Mesenchymal stem cell (in vitro differentiated cells and primary cell): ENCODE measurements around the gene SPEM1.

ENCODE experiments used
- DNase-seq: peaks from one replicate; pipeline ENCODE4 v3.0.0-alpha.2; 2013
- H2AFZ ChIP-seq: one replicate; pipeline ENCODE4 v1.6.1; 2013; ENCODE audit warnings: low read depth, mild to moderate bottlenecking, control low read depth, inconsistent platforms, low read length, moderate library complexity
- H2AK5ac ChIP-seq: 2 replicates; pipeline ENCODE4 v1.6.1; 2013; ENCODE audit warnings: low read length, moderate library complexity, mild to moderate bottlenecking, inconsistent platforms; ENCODE audit not compliant: severe bottlenecking
- H2BK120ac ChIP-seq: one replicate; pipeline ENCODE4 v1.6.1; 2013; ENCODE audit warnings: low read depth, mild to moderate bottlenecking, inconsistent platforms, low read length, moderate library complexity
- H2BK12ac ChIP-seq, 2 experiments: one replicate each; pipeline ENCODE4 v1.6.1; 2013; ENCODE audit warnings: inconsistent platforms in 2 of 2, low read length in 2 of 2, mild to moderate bottlenecking in 2 of 2, moderate library complexity in 2 of 2, control low read depth in 1 of 2
- H2BK15ac ChIP-seq: one replicate; pipeline ENCODE4 v1.6.1; 2013; ENCODE audit warnings: mild to moderate bottlenecking, low read depth, inconsistent platforms; ENCODE audit not compliant: poor library complexity, severe bottlenecking
- H2BK5ac ChIP-seq: 2 replicates; pipeline ENCODE4 v1.6.1; 2013; ENCODE audit warnings: low read depth, mild to moderate bottlenecking, low read length, control low read depth, inconsistent platforms; ENCODE audit not compliant: poor library complexity, severe bottlenecking
- H3K14ac ChIP-seq, 2 experiments: one replicate each; pipeline ENCODE4 v1.6.1; 2013; ENCODE audit warnings: inconsistent platforms in 2 of 2, low read length in 2 of 2, control low read depth in 1 of 2, mild to moderate bottlenecking in 1 of 2, moderate library complexity in 1 of 2
- H3K18ac ChIP-seq, 2 experiments: one replicate each; pipeline ENCODE4 v1.6.1; 2013; ENCODE audit warnings: inconsistent platforms in 2 of 2, low read length in 2 of 2, control low read depth in 1 of 2, low read depth in 1 of 2, mild to moderate bottlenecking in 1 of 2
- H3K23ac ChIP-seq, 2 experiments: one replicate each; pipeline ENCODE4 v1.6.1; 2013; ENCODE audit warnings: inconsistent platforms in 2 of 2, low read length in 2 of 2, mild to moderate bottlenecking in 2 of 2, moderate library complexity in 2 of 2, control low read depth in 1 of 2
- H3K27ac ChIP-seq: 2 replicates; pipeline ENCODE4 v1.5.1; 2013; ENCODE audit warnings: mild to moderate bottlenecking, moderate library complexity, low read length, control low read depth, inconsistent platforms; ENCODE audit not compliant: poor library complexity, severe bottlenecking
- H3K27me3 ChIP-seq, 2 experiments: 2 replicates each; pipeline versions ENCODE4 v1.6.1 to v1.7.0; 2013; ENCODE audit warnings: low read length in 2 of 2, mild to moderate bottlenecking in 2 of 2, moderate library complexity in 2 of 2, control low read depth in 1 of 2, inconsistent platforms in 1 of 2; ENCODE audit not compliant: control insufficient read depth in 1 of 2, insufficient read depth in 1 of 2
- H3K36me3 ChIP-seq, 2 experiments: 2 replicates each; pipeline versions ENCODE4 v1.6.1 to v1.7.0; 2013; ENCODE audit warnings: low read length in 2 of 2, control low read depth in 1 of 2, inconsistent platforms in 1 of 2, low read depth in 1 of 2, mild to moderate bottlenecking in 1 of 2; ENCODE audit not compliant: insufficient read depth in 2 of 2, control insufficient read depth in 1 of 2
- H3K4ac ChIP-seq, 2 experiments: one replicate each; pipeline ENCODE4 v1.6.1; 2013; ENCODE audit warnings: inconsistent platforms in 2 of 2, low read length in 2 of 2, mild to moderate bottlenecking in 2 of 2, moderate library complexity in 2 of 2, control low read depth in 1 of 2, low read depth in 1 of 2
- H3K4me1 ChIP-seq: 2 replicates; pipeline ENCODE4 v1.6.1; 2013; ENCODE audit warnings: low read depth, low read length, control low read depth; ENCODE audit not compliant: control insufficient read depth, insufficient read depth
- H3K4me2 ChIP-seq: 2 replicates; pipeline ENCODE4 v1.6.1; 2013; ENCODE audit warnings: low read length, mild to moderate bottlenecking, inconsistent platforms; ENCODE audit not compliant: poor library complexity, severe bottlenecking
- H3K4me3 ChIP-seq, 2 experiments: 2 replicates each; pipeline versions ENCODE4 v1.5.1 to v1.7.0; 2013; ENCODE audit warnings: low read length in 2 of 2, mild to moderate bottlenecking in 2 of 2, control low read depth in 1 of 2, low read depth in 1 of 2; ENCODE audit not compliant: insufficient read depth in 1 of 2
- H3K79me1 ChIP-seq: replicated peaks from 2 replicates; pipeline ENCODE4 v1.6.1; 2013; ENCODE audit warnings: mild to moderate bottlenecking, control low read depth, low read length, inconsistent platforms; ENCODE audit not compliant: poor library complexity, severe bottlenecking
- H3K9ac ChIP-seq: 2 replicates; pipeline ENCODE4 v1.7.0; 2013; ENCODE audit warnings: mild to moderate bottlenecking, low read length, moderate library complexity
- H3K9me3 ChIP-seq: 2 replicates; pipeline ENCODE4 v1.7.0; 2013; ENCODE audit warnings: mild to moderate bottlenecking, low read length; ENCODE audit not compliant: control insufficient read depth
- H4K8ac ChIP-seq: one replicate; pipeline ENCODE4 v1.6.1; 2013; ENCODE audit warnings: inconsistent platforms, mild to moderate bottlenecking, low read length, moderate library complexity
- H4K91ac ChIP-seq: one replicate; pipeline ENCODE4 v1.6.1; 2013; ENCODE audit warnings: mild to moderate bottlenecking, low read length, inconsistent platforms
- WGBS: methylation state at CpG from one replicate; pipeline ENCODE4 v1.1.7; 2013; ENCODE audit warnings: mixed read lengths; 5-methylcytosine and 5-hydroxymethylcytosine counted together

Gene SPEM1

DNA sequence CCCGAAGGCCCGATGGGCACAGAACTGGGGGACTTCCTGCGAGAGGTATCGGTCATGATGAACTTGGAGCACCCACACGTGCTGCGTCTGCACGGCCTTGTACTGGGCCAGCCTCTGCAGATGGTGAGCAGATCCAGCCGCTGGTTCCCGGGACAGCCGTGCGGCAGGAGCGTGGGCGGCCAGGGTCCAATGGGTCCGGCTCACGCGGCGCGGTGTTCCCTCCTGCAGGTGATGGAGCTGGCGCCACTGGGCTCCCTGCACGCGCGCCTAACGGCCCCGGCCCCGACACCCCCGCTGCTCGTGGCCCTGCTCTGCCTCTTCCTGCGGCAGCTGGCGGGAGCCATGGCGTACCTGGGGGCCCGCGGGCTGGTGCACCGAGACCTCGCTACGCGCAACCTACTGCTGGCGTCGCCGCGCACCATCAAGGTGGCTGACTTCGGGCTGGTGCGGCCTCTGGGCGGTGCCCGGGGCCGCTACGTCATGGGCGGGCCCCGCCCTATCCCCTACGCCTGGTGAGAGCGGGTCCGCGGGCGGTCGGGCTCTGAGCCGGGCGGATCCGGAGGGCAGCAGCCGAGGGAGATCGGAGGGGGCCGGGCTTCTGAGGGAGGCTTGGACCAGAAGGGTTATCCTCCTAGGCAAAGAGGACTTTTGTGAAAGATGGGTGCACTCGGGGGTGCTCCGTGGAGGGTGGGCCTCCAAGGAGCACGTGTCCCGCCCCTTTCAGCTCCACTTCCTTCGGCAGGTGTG lies 36.2 kb upstream of the SPEM1 start:
- peaks cover 7 to 27% of the 10 kb centered on the region in 2 experiments for H3K36me3 ChIP-seq
- H3K27ac ChIP-seq = no peak overlapping the region
- H2BK120ac ChIP-seq = no peak overlapping the region
- H3K9ac ChIP-seq = peak overlapping the region; percentile 41
- H4K91ac ChIP-seq = no peak overlapping the region
- H4K8ac ChIP-seq = no peak overlapping the region
- H3K27me3 ChIP-seq = peaks cover 42 to 46% of the 10 kb centered on the region in 2 experiments
- peak overlapping the region; percentile 23 to 65 for H3K4me3 ChIP-seq
- H3K23ac ChIP-seq = peak overlapping the region; percentile 72 to 73
- H2AFZ ChIP-seq = peak overlapping the region; percentile 64
- H2BK15ac ChIP-seq = no peak overlapping the region
- H2AK5ac ChIP-seq = no peak overlapping the region
- H3K18ac ChIP-seq = no peak overlapping the region
- H3K9me3 ChIP-seq = peaks cover 12% of the 10 kb centered on the region
- no peak overlapping the region for H2BK5ac ChIP-seq
- H3K4me1 ChIP-seq = peaks cover 19% of the 10 kb centered on the region
- H3K14ac ChIP-seq = peak overlapping the region in 1 of 2 experiments; percentile 79
- H2BK12ac ChIP-seq = no peak overlapping the region
- H3K4ac ChIP-seq = no peak overlapping the region
- peak; percentile 32 for DNase-seq
- WGBS = 12% methylated on average over 65 of the region's 65 CpGs
- H3K4me2 ChIP-seq = peak overlapping the region; percentile 73
- peaks cover 1% of the 10 kb centered on the region for H3K79me1 ChIP-seq

DNA sequence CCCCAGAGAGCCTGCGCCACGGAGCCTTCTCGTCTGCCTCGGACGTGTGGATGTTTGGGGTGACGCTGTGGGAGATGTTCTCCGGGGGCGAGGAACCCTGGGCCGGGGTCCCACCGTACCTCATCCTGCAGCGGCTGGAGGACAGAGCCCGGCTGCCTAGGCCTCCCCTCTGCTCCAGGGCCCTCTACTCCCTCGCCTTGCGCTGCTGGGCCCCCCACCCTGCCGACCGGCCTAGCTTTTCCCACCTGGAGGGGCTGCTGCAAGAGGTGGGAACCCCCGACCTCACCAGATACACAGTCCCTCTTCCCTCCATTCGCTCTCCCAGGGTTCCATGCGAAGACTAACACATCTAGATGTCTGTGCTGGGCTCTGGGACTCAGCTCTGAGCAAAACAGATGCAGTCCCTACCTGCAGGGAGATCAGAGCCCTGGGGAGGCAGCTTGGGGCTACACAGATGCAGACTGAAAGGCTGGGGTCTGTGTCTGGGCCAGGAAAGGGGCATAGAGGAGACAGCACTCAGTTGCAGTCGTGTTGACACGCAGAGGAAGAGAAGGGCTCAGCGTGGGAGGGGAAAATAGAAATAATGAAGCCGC lies 35.5 kb upstream of the SPEM1 start:
- H3K4me3 ChIP-seq = peak overlapping the region; percentile 23 to 65
- no peak overlapping the region for H2BK12ac ChIP-seq
- no peak overlapping the region for H3K4ac ChIP-seq
- H3K18ac ChIP-seq = no peak overlapping the region
- no peak overlapping the region for H2BK15ac ChIP-seq
- 47% methylated on average over 21 of the region's 23 CpGs for WGBS
- H3K9ac ChIP-seq = peak overlapping the region; percentile 41
- no peak overlapping the region for H4K91ac ChIP-seq
- H3K36me3 ChIP-seq = peaks cover 14 to 34% of the 10 kb centered on the region in 2 experiments
- H2BK5ac ChIP-seq = no peak overlapping the region
- H3K79me1 ChIP-seq = peaks cover 1% of the 10 kb centered on the region
- peaks cover 19% of the 10 kb centered on the region for H3K4me1 ChIP-seq
- peak overlapping the region; percentile 73 for H3K4me2 ChIP-seq
- no peak overlapping the region for H2BK120ac ChIP-seq
- H4K8ac ChIP-seq = no peak overlapping the region
- no peak overlapping the region for H3K27ac ChIP-seq
- no peak overlapping the region for H2AK5ac ChIP-seq
- peaks cover 40 to 41% of the 10 kb centered on the region in 2 experiments for H3K27me3 ChIP-seq
- H3K14ac ChIP-seq = peak overlapping the region in 1 of 2 experiments; percentile 2
- H2AFZ ChIP-seq = no peak overlapping the region
- DNase-seq = no peak
- peaks cover 6% of the 10 kb centered on the region for H3K9me3 ChIP-seq
- no peak overlapping the region for H3K23ac ChIP-seq

DNA sequence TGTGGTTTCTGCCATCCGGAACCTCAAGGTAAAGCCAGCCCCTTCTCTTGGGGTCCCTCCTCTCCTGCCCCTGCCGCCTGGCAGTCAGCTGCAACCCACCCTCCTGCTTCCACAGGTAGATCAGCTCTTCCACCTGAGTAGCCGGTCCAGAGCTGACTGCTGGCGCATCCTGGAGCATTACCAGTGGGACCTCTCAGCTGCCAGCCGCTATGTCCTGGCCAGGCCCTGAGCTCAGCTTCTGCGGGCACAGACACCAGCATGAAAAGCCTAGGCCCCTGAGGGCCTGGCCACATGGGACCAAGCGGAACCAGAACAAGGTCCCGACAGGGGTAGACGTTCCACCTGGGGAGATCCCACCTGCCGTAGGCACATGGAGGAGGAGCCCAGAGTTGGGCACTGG lies 31.3 kb upstream of the SPEM1 start:
- Histone ChIP-seq H3K4me2 (no peak overlapping the region), H2AK5ac (no peak overlapping the region), H3K4me3 (no peak overlapping the region), H2AFZ (no peak overlapping the region), H2BK12ac (no peak overlapping the region), H3K27me3 (no peaks in the 10 kb centered on the region), H4K91ac (no peak overlapping the region), H3K9ac (no peak overlapping the region), H3K79me1 (peaks cover 22% of the 10 kb centered on the region), H3K18ac (no peak overlapping the region), H3K36me3 (peaks cover 46 to 67% of the 10 kb centered on the region in 2 experiments), H3K4ac (no peak overlapping the region), H2BK120ac (no peak overlapping the region), H3K23ac (no peak overlapping the region), H3K4me1 (peaks cover 23% of the 10 kb centered on the region), H3K27ac (no peak overlapping the region), H2BK5ac (no peak overlapping the region), H3K9me3 (no peaks in the 10 kb centered on the region), H3K14ac (no peak overlapping the region), H4K8ac (no peak overlapping the region), H2BK15ac (no peak overlapping the region)
- WGBS = 98% methylated on average over 10 of the region's 10 CpGs
- DNase-seq = no peak
